HK-2 (cell line): Measurements from ENCODE around the gene IER5L.

Source experiments
- DNase-seq: peaks from one replicate; pipeline ENCODE4 v3.0.0-alpha.2; 2018; ENCODE audit not compliant: unreplicated experiment

Gene IER5L

GRCh38 chr9:129161534-129161837 is 16.6 kb downstream of the IER5L start:
- DNase-seq: no peak

- peak; percentile 47 for DNase-seq
Observed at GRCh38 chr9:129160712-129161533, 17.1 kb downstream of the IER5L start.

GRCh38 chr9:129156163-129156562 is 21.9 kb downstream of the IER5L start:
- no peak for DNase-seq

- DNase-seq: no peak
Observed at GRCh38 chr9:129154866-129155477, 23.1 kb downstream of the IER5L start.

GRCh38 chr9:129151469-129151868 is 26.6 kb downstream of the IER5L start:
- no peak for DNase-seq

- DNase-seq: no peak
Observed at GRCh38 chr9:129150672-129151211, 27.3 kb downstream of the IER5L start.

- DNase-seq: no peak
Observed at GRCh38 chr9:129150122-129150521, 27.9 kb downstream of the IER5L start.

- no peak for DNase-seq
Observed at GRCh38 chr9:129149442-129149841, 28.6 kb downstream of the IER5L start.

- DNase-seq: no peak
Observed at GRCh38 chr9:129148463-129149204, 29.4 kb downstream of the IER5L start.

- no peak for DNase-seq
Observed at GRCh38 chr9:129146441-129146941, 31.6 kb downstream of the IER5L start.

GRCh38 chr9:129145841-129146292 is 32.2 kb downstream of the IER5L start:
- DNase-seq: peak; percentile 75

- DNase-seq: no peak
Observed at GRCh38 chr9:129145316-129145715, 32.7 kb downstream of the IER5L start.

- DNase-seq: peak; percentile 86
Observed at GRCh38 chr9:129143031-129143927, 34.8 kb downstream of the IER5L start.

GRCh38 chr9:129142138-129142935 is 35.7 kb downstream of the IER5L start:
- no peak for DNase-seq

GRCh38 chr9:129141066-129142041 is 36.7 kb downstream of the IER5L start:
- peak; percentile 81 for DNase-seq

GRCh38 chr9:129140397-129141065 is 37.5 kb downstream of the IER5L start:
- DNase-seq: peak; percentile 76

- DNase-seq: peak; percentile 94
Observed at GRCh38 chr9:129139993-129140396, 38.1 kb downstream of the IER5L start.

GRCh38 chr9:129139233-129139992 is 38.6 kb downstream of the IER5L start:
- DNase-seq: peak; percentile 70
